T47D (cell line): Measurements from ENCODE around the gene MED17.

ENCODE experiments used
- DNase-seq, 2 experiments: peaks; one replicate each; pipeline versions ENCODE4 v3.0.0 to v3.0.0-alpha.2; 2011 to 2012; ENCODE audit warnings: low read depth in 1 of 2, low spot score in 1 of 2
- JUND ChIP-seq: IDR thresholded peaks from 2 replicates; pipeline ENCODE4 v1.6.1; 2012; ENCODE audit warnings: low read depth
- in situ Hi-C: cut with HindIII; loops from 2 replicates; pipeline ENCODE4 v1.10.0; 2016; ENCODE audit warnings: low sequenced_read_pairs, low pct_unique_long_range_greater_than_20kb

Gene MED17

DNA sequence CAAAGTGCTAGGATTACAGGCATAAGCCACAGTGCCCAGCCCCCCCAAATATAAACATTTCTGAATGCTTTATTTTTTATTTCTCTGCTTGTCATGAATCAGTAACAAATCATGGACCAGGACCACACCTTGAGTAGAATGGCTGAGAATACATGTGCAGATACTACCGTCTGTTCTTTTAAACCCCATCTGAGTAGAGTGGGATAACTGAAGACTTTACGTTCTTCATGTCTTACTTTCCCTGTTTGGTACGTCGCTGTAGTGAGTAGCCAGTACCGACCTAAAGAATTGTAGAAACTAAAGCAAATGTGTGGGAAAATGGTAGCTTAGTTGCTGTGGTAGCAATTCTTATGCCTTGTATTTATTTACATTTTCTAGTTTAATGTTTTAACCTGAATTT lies 29.9 kb downstream of the MED17 start:
- no peak for DNase-seq
- in situ Hi-C loops: no loop called here
- TF ChIP-seq JUND: no peak

DNA sequence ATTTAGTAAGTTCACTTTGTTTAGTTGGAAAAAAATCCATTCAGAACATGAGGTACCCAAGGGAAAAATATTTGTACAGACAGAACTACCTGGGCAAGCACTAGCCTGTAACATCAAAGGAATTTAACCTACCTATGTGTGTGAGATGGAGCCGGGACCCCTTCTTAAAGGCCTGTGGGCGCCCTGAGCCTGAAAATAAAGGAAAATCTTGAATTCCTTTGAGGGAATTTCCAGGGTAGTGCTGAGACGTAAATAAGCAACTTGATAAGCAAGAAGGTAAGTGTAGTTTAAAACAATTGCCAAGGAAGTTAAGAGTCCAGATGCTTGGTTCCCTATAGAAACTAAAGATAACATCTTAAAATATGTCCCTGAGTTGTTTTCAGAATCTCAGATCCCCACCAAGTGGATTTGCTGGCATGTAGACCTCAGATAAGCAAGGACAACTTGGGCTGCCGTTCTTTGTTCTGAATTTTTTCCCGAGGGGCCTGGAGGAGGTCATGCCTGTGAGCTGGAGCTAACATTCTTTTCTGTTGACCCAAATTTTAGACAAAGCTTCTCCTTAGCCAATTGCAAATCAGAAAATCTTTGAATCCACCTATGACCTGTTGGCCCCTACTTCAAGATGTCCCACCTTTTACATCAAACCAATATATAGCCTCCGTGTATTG lies 31.0 kb downstream of the MED17 start:
- in situ Hi-C loops: no loop called here
- TF ChIP-seq JUND: no peak
- no peak for DNase-seq

DNA sequence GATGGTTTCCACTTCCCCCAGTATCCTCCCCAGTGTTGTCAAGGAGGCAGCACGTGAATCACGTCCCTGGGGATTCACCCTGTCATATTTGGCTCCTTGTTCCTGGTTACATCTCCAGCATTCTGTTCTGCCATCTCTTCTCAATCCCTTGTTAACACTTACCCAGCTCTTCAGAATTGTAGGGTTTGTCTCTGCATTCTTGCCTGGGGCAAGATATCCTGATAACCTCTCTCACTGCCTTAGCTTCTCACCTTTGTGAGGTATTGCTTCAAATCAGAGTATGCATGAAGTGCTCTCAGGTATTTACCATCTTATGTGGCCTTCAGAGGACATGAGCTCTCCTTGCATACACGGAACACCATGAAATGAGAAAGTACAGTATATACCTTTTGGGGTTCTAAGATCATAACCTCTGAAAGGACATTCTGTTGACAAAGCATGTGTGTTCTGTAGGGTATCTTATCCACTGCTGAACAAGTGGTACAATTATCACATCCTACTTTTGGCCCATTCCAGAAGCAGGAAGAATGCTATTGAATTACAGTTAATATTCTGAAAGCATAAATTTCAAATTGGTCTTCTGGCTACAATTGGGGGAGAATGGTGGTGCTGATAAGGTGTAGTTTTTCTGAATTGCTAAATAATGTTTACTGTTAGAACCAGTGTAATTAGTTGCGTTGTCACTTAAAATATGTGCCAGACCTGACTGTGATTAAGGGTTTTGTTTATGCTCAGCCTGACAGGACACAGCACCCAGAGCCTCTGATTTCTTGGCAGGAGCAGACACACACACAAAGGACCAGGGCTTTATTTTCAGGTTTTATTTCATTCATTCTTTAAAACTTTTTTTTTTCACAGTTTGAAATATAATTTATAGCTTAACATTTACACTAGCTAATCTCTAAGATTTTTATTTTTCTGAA lies 33.6 kb downstream of the MED17 start:
- no peak for TF ChIP-seq JUND
- in situ Hi-C loops: no loop called here
- DNase-seq: peak in 1 of 2 experiments; percentile 9

DNA sequence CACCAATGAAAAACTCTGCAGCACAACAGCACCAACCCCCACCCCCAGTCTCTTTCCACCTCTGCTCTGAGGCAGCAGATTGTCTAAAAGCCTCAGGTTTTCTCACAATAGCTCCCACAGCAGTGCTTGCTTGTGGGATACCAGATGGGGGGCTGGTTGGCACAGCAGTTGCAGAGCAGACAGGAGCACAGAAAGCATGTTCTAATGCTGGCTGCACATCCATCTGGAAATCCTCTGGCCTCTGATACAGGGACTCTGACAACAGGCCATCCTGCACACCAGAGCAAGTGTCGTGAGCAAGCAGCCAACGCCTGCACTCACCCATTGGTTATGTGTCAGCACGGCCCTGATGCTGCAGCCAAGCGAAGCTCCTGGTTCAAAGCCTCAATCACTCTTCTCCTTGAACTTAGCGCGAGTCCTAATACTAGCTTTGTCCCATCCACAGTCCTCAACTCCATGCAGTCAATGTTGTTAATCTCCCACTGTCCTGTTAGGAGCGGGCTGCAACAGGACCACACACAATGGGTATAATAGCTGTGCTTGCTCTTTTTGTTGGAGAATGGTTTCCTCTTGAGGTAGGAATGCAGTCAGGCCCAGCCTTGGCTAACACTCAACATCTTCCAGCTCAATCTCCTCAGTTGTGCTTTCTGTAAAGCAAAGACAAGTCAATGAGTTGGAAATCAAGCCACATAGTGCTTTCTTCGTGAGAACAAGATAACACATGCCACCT lies 36.0 kb downstream of the MED17 start:
- in situ Hi-C loops: no loop called here
- no peak for TF ChIP-seq JUND
- DNase-seq: no peak

DNA sequence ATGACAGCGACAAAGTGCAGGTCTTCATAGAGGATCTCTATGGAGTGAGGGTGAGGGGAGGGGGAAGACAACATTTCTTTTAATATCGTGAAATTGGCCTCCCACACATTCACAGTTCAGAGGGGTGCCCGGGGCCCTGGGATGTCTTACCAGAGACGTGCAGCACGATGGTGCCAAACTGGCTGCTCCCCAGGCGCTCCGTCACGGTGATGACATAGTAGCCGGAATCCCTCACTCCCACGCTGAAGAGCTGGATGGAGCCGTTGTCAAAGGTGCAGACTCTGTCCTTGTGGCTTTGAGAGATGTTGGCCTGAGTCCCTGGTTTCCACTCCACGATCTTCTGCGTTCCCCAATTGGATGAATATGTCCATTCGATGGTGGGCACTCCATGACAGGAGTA lies 36.8 kb downstream of the MED17 start:
- no peak for TF ChIP-seq JUND
- no peak for DNase-seq
- in situ Hi-C loops: no loop called here

DNA sequence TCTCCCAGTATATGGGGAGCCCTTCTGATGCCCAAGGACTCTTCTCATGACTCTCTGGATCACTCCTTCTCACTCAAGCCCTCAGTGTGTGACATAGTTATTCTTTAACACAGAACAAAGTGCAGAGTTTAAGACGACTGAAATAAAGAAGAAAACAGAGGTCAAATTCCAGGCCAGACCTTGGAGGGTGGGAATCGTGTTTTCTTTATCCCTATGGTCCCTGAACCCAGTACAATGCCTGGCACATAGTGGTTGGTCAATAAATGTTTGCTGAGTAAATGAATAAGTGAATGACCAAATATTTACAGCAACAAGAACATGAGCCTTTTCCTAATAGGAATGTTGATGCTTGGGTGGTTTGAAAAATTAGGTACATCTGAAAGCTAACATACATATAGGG lies 37.5 kb downstream of the MED17 start:
- no peak for DNase-seq
- TF ChIP-seq JUND: no peak
- in situ Hi-C loops: no loop called here

DNA sequence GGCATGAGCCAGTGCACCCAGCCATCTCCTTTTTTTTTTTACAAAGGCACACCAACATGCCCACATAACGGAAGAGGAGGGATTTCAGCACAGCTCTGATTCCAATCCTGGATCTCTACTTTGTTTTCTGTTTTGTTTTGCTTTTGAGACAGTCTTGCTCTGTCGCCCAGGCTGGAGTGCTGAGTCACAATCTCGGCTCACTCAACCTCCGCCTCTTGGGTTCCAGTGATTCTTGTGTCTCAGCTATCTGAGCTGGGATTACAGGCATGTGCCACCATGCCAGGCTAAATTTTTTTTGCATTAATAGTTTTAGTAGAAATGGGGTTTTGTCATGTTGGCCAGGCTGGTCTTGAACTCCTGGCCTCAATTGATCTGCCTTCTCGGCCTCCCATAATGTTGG lies 38.3 kb downstream of the MED17 start:
- TF ChIP-seq JUND: no peak
- in situ Hi-C loops: no loop called here
- no peak for DNase-seq

DNA sequence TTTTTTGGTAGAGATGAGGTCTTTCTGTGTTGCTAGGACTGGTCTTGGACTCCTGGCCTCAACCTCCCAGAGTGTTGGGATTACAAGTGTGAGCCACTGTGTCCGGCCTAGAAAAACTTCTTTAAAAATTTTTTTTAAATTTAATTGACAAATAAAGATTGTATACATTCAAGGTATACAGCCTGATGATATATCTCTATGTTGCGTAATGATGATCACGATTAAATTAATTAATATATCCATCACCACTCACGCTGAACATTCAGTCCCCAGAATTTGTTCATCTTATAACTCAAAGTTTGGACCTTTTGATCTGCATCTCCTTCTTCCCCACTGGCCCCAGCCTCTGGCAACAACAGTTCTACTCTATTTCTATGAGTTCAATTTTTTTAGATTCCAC lies 39.1 kb downstream of the MED17 start:
- TF ChIP-seq JUND: no peak
- in situ Hi-C loops: no loop called here

DNA sequence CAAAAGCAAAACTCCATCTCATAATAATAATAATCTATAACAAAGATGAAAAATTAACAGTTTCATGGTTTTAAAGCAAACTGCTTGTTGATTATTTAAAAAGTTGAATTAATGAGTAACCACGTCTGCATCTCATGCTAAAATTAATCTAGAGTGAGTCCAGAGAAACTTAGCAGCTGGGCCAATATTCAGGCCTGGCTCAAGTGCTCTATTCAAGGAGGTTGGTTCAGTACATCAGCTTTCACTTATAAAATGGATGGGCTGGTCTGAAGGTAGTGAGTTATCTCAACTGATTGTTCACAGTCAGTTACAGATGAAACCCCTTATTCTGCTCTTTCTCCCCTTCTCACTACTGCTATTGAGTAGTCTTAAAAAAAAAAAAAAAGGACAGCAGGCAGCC lies 43.3 kb downstream of the MED17 start:
- no peak for DNase-seq
- in situ Hi-C loops: no loop called here
- TF ChIP-seq JUND: no peak

More for the DNA sequence above, 39.1 kb downstream of the MED17 start:
- no peak for DNase-seq

DNA sequence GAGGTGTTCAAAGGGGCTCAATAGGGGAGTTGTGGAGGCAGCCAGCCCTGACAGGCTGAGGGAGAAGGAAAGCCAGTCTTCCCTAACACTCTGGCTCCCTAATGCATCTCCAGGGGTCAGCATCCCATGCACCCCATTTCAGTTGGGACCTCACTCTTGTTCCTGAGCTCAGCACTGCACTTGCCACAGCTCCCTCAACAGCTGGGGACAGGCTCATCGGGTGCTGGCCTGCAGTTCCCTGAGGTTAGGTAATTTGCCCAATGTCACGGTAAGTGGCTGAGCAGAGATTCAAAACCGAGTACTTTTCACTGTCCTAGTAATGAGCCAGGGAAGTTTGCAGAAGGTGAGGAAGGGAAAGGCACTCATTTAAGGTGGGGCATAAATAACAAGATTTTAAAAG lies 45.5 kb downstream of the MED17 start:
- DNase-seq: no peak
- TF ChIP-seq JUND: no peak
- in situ Hi-C loops: no loop called here

DNA sequence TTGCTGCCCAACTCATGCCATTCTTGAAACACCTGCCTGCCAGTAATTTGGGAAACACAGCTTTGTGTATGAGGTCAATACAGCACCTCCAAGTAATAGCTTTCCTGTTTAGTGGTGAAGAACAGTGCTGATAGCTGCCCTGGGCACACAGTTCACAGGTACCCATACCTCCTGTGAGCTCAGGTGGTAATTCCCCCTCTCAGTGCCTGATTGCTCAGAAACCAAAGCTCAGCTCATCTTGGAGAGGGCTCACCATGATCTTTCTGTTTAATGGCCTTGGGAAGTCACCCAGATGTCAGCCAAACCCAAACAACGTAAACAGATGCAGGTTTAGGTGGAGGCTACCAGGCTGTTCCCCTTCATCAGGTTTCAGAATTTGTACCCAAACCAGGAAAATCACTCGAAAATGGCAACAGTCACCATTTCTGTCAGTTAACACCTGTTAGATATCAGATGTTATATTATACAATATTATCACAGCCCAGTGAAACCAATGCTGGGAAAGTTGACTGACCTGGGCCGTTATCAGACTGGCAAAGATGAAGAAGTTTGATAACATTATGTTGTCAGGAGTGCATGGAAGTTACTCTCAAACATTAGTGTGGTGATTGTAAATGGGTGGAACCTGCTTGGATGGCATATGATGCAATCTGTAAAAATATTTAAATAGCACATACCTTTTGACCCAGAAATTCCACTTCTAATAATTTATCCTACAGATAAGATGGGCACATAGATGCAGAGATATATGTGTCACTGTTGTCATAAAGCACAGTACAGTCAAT lies 47.5 kb downstream of the MED17 start:
- in situ Hi-C loops: no loop called here
- no peak for TF ChIP-seq JUND
- no peak for DNase-seq

DNA sequence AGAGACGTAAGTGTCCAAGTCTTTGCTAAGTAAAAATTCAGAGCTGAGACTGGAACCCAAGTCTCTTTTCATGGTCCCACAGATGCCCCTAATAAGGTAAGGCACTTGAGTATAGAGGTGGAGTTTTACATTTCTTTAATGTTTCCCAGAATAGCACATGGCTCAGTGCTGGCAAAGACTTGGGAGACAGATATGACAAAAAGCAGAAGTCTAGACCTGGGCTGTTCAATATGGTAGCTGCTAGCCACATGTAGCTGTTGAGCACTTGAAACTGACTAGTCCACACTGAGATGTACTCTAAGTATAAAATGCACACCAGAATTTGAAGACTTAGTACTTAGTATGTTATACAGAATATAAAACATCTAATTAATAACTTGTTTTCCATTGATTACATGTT lies 48.7 kb downstream of the MED17 start:
- in situ Hi-C loops: no loop called here
- TF ChIP-seq JUND: no peak
- DNase-seq: no peak
